Heart right ventricle (tissue), 16 donors: Measurements from ENCODE around the gene USE1. TPM values are rescaled to one million over a fixed set of nuclear protein-coding genes. Genes with fewer than 3 reads are reported as not detected.

Source experiments
- ATAC-seq, 8 donors: fragments of 200-7000 bp; cut with Tn5 transposase; one replicate each; pipeline ENCODE4 v1.9.1; 2020; ENCODE audit warnings: mild to moderate bottlenecking in 8 of 8, moderate library complexity in 8 of 8, moderate number of reproducible peaks in 1 of 8
- DNase-seq, 2 donors: peaks; one replicate each; pipeline ENCODE4 v3.0.0-alpha.2; 2020
- H3K27ac ChIP-seq, 10 donors: fragments of 200-600 bp; sonication (generic) in 2 of 10; one replicate each; pipeline versions ENCODE4 v1.5.0 to v1.8.0; 2020 to 2022; ENCODE audit warnings: mild to moderate bottlenecking in 3 of 10
- H3K27me3 ChIP-seq, 7 donors: fragments of 200-600 bp; one replicate each; pipeline ENCODE4 v1.8.0; 2021 to 2022; ENCODE audit warnings: mild to moderate bottlenecking in 2 of 7
- H3K36me3 ChIP-seq, 9 donors: fragments of 200-600 bp; sonication (generic) in 1 of 9; one replicate each; pipeline versions ENCODE4 v1.5.0 to v1.8.0; 2020 to 2022; ENCODE audit warnings: mild to moderate bottlenecking in 2 of 9
- H3K4me1 ChIP-seq, 9 donors: fragments of 200-600 bp; sonication (generic) in 1 of 9; one replicate each; pipeline versions ENCODE4 v1.5.0 to v1.8.0; 2020 to 2022; ENCODE audit warnings: mild to moderate bottlenecking in 4 of 9
- H3K4me3 ChIP-seq, 10 donors: fragments of 200-600 bp; sonication (generic) in 2 of 10; one replicate each; pipeline versions ENCODE4 v1.5.0 to v1.8.0; 2020 to 2022; ENCODE audit warnings: mild to moderate bottlenecking in 7 of 10, moderate library complexity in 2 of 10
- H3K9me3 ChIP-seq, 11 donors: fragments of 200-600 bp in 10 of 11; sonication (generic) in 2 of 11; one replicate each; pipeline versions ENCODE4 v1.5.0 to v1.8.0; 2013 to 2022; ENCODE audit warnings: mild to moderate bottlenecking in 2 of 11, control low read depth in 1 of 11, moderate library complexity in 1 of 11
- WGBS, 2 donors: extraction: QIAGEN DNeasy Blood & Tissue Kit; methylation state at CpG; one replicate each; pipeline ENCODE4 v1.1.7; 2013; ENCODE audit warnings: inconsistent platforms in 1 of 2; 5-methylcytosine and 5-hydroxymethylcytosine counted together
- intact Hi-C, 10 donors: fragments of 100-400 bp; cut with DNase I; formaldehyde crosslinking; loops; one replicate each; pipeline versions ENCODE4 v1.11.1 to v1.14.2; 2022
- polyA plus RNA-seq, 2 donors: library from polyadenylated mRNA; stranded (reverse); fragments of 200-250 nt; gene quantifications; one replicate each; pipeline ENCODE4 v1.2.3, GENCODE V29; 2013
- total RNA-seq, 10 donors: library from RNA; stranded (reverse); fragmentation: NEBNext Ultra II Directional in 3 of 10; extraction: Animal tissue kit (Norgen Biotek cat#: 25700) in 3 of 10; gene quantifications; one replicate each; pipeline versions ENCODE4 v1.2.1 to v1.2.4, GENCODE V29; 2021 to 2023
- TF ChIP-seq, protein P1 (sequence below), 9 donors: fragments of 200-600 bp; sonication (generic) in 2 of 9; IDR thresholded peaks; one replicate each; pipeline versions ENCODE4 v1.5.0 to v1.8.0; 2021 to 2022; ENCODE audit warnings: antibody characterized with exemption in 9 of 9, mild to moderate bottlenecking in 5 of 9, moderate library complexity in 1 of 9
- donor health status: Arrhythmogenic right ventricular cardiomyopathy.
- donor health status: ischemic (EF 13 %, LVEDD 7.1; RV severe dilation, severe dysfunction).
- donor health status: healthy with polysubstance abuse.
- donor health status: DM: no; HTN: yes; CAD: no.
- donor health status: DM: no; HTN: no; CAD: no.
- donor health status: ischemic (EF 25% LVEDD 6.9; RV normal size, moderate dysfunction).
- donor health status: ischemic (EF 25% LVEDD 5.7; RV mildly dilated, moderate dysfunction).
- donor health status: healthy.
- donor health status: DM: yes; HTN: yes; CAD: no.
- donor health status: Ischemic cardiomyopathy.
- donor health status: ischemic (EF 35%, LVEDD 5.7; RV mildly dilated, moderate dysfunction).
- donor health status: nonischemic (EF 11% LVEDD 7.7; RV severe dilation, severe dysfunction).
- donor health status: DM: yes; HTN: yes; CAD: no.
- donor health status: PGD.
- donor health status: ischemic (EF 29% LVEDD 5.4; RV normal size, mild dysfunction).
- donor health status: nonischemic (EF 23%, LVEDD 6.1; RV moderate dilation, normal function).

USE1 gene
- total and polyA plus RNA-seq, 12 donors = 25.1 to 67.6 (median 30.2) TPM

DNA sequence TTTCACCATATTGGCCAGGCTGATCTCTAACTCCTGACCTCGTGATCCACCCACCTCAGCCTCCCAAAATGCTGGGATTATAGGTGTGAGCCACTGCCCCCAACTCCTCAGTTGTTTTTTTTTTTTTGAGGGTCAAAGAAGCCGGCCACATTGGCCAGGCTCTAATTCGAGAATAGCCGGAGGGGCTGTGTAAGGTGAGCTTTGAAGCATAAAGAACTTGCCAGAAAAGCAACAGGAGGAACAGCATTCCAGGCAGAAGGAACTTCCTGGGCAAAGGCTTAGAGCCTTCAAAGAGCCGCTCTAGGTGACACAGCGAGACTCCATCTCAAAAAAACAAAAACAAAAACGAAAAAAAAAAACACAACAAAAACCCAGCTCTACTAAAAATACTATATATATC lies 50.9 kb downstream of the USE1 start:
- ATAC-seq (no peak), DNase-seq (no peak)
- H3K27ac ChIP-seq = peak overlapping the region in 7 of 10 donors; percentile 2 to 96 (median 84)
- TF ChIP-seq, protein P1, sequence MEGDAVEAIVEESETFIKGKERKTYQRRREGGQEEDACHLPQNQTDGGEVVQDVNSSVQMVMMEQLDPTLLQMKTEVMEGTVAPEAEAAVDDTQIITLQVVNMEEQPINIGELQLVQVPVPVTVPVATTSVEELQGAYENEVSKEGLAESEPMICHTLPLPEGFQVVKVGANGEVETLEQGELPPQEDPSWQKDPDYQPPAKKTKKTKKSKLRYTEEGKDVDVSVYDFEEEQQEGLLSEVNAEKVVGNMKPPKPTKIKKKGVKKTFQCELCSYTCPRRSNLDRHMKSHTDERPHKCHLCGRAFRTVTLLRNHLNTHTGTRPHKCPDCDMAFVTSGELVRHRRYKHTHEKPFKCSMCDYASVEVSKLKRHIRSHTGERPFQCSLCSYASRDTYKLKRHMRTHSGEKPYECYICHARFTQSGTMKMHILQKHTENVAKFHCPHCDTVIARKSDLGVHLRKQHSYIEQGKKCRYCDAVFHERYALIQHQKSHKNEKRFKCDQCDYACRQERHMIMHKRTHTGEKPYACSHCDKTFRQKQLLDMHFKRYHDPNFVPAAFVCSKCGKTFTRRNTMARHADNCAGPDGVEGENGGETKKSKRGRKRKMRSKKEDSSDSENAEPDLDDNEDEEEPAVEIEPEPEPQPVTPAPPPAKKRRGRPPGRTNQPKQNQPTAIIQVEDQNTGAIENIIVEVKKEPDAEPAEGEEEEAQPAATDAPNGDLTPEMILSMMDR (IDR thresholded peaks at IDR 0.05) = no peak
- peaks cover 0 to 25% (median 12%) of the 10 kb centered on the region in 9 donors for H3K36me3 ChIP-seq
- peaks cover 2 to 46% (median 20%) of the 10 kb centered on the region in 9 donors for H3K4me1 ChIP-seq
- 94 to 95% methylated on average over 7 of the region's 7 CpGs for WGBS, 2 donors
- H3K27me3 ChIP-seq = no peaks in the 10 kb centered on the region
- intact Hi-C loops = no loop called here
- H3K4me3 ChIP-seq = no peak overlapping the region
- H3K9me3 ChIP-seq = no peaks in the 10 kb centered on the region

DNA sequence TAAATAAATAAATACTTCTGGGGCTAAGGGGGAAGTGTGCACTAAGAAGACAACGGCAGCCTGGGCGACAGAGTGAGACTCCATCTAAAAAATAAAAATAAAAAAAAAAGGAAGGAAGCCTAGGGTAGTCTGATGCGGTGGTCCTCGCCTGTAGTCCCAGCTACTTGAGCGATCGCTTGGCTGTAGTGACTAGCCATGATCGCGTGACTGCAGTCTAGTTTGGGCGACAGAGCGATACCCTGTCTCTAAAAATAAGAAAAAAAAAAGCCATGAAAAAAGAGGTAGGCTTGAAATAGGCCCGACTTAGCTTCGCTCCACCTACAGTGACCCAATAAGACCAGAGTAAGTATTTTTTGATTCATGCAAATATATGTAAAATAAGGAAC lies 51.4 kb downstream of the USE1 start:
- WGBS, 2 donors = 71 to 83% methylated on average over 12 of the region's 12 CpGs
- H3K4me3 ChIP-seq = peak overlapping the region in 3 of 10 donors; percentile 19 to 81 (median 77)
- TF ChIP-seq, protein P1 (IDR thresholded peaks at IDR 0.05) = no peak

DNA sequence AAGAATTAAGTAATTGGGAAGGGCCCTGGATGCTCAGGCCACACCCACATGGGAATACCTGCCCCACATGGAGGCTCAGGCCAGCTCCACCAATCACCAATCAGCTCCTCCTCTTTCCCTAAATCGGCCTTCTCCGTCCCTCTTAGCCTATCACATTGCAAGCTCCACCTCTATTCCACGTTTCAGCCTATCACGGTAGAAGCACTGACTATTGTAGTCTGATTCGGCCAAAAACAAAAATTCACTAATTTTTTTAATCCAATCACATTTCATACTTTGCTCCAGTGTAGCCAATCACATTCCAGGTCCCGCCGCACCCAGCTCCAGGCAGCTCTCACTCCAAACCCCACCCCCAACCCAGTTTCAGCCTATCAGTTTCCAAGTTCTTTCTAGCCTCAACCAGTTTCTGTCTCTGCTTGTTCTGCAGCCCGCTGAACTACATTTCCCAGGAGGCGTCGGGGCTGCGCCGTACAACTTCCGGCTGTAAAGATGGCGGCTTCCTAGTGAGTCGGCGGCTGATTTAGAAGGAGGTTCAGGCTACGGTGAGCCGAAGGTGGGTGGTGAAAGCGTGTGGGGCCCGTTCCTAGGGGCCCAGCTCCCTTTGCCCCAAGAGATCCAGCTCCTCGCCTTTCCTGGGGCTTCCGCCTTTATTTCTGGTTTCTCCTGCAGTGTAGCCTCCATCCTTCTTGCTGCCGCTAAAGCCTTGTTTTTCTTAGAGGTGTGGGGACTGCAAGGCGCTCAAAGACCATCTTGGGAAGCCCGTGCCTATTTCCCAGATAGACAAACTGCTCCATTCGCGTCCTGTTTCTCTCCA lies 52.0 kb downstream of the USE1 start, which contains the start of gene BABAM1:
Gene BABAM1, plus strand, starts transcription at position 469 of the 814 bp plus-strand sequence. CDS start 1,364 bp downstream, outside the sequence.
- H3K9me3 ChIP-seq = no peaks in the 10 kb centered on the region
- peaks cover 2 to 36% (median 20%) of the 10 kb centered on the region in 9 donors for H3K4me1 ChIP-seq
- H3K27me3 ChIP-seq = no peaks in the 10 kb centered on the region
- intact Hi-C loops = no loop called here
- DNase-seq = peak; percentile 87 to 99
- 0 to 1% methylated on average over 27 of the region's 27 CpGs for WGBS, 2 donors
- H3K4me3 ChIP-seq = peak within 1 kb of the TSS; percentile 56 to 97 (median 80)
- peak within 1 kb of the TSS; percentile 18 to 96 (median 82) for H3K27ac ChIP-seq
- peaks cover 0 to 36% (median 20%) of the 10 kb centered on the region in 9 donors for H3K36me3 ChIP-seq
- peak; percentile 95 to 97 (median 96) for ATAC-seq
- TF ChIP-seq, protein P1 (IDR thresholded peaks at IDR 0.05) = no peak

More for the DNA sequence above, 51.4 kb downstream of the USE1 start:
- Histone ChIP-seq H3K9me3 (no peaks in the 10 kb centered on the region), H3K36me3 (peaks cover 0 to 30% (median 17%) of the 10 kb centered on the region in 9 donors), H3K27me3 (no peaks in the 10 kb centered on the region), H3K4me1 (peaks cover 2 to 42% (median 20%) of the 10 kb centered on the region in 9 donors), H3K27ac (peak overlapping the region in 8 of 10 donors; percentile 3 to 96 (median 78))
- DNase-seq (no peak), ATAC-seq (no peak)
- intact Hi-C loops = no loop called here

DNA sequence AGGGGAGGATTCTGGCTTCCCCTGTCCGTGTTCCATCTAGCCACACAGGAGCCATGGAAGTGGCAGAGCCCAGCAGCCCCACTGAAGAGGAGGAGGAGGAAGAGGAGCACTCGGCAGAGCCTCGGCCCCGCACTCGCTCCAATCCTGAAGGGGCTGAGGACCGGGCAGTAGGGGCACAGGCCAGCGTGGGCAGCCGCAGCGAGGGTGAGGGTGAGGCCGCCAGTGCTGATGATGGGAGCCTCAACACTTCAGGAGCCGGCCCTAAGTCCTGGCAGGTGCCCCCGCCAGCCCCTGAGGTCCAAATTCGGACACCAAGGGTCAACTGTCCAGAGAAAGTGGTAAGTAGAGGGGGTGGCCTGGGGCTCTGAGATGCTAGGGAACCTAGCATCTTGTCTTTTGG lies 53.6 kb downstream of the USE1 start:
- Histone ChIP-seq H3K9me3 (no peaks in the 10 kb centered on the region), H3K4me1 (peaks cover 2 to 31% (median 19%) of the 10 kb centered on the region in 9 donors), H3K27me3 (no peaks in the 10 kb centered on the region), H3K27ac (no peak overlapping the region), H3K4me3 (no peak overlapping the region), H3K36me3 (peaks cover 0 to 52% (median 27%) of the 10 kb centered on the region in 9 donors)
- DNase-seq = no peak
- ATAC-seq = no peak
- TF ChIP-seq, protein P1 (IDR thresholded peaks at IDR 0.05) = no peak
- WGBS, 2 donors = 94 to 95% methylated on average over 13 of the region's 13 CpGs
- intact Hi-C loops = no loop called here

Other genes starting within 250 kb of the USE1 start
- gene CPAMD8, start 188.5 kb upstream of the USE1 start, total RNA-seq = 10 to 100 TPM in 6 of 10 donors, 1 to 10 TPM in 4; 4.8 to 30.4 (median 10.5) TPM
- gene CPAMD8, start 188.5 kb upstream of the USE1 start, polyA plus RNA-seq = 10 to 100 TPM; 11.0 to 77.9 TPM
- 1 to 10 TPM; 2.0 to 9.1 (median 4.7) TPM for gene HAUS8, start 139.9 kb upstream of the USE1 start, total RNA-seq
- gene HAUS8, start 139.9 kb upstream of the USE1 start, polyA plus RNA-seq = 10 to 100 TPM in 1 of 2 donors, 1 to 10 TPM in 1; 4.4 to 10.2 TPM
- gene MYO9B, start 139.6 kb upstream of the USE1 start, total RNA-seq = 10 to 100 TPM; 19.9 to 55.0 (median 27.5) TPM
- gene MYO9B, start 139.6 kb upstream of the USE1 start, polyA plus RNA-seq = 10 to 100 TPM; 27.9 to 55.2 TPM
- 10 to 100 TPM in 9 of 10 donors, 1 to 10 TPM in 1; 7.2 to 38.6 (median 15.0) TPM for gene OCEL1, start 10.9 kb downstream of the USE1 start, total RNA-seq
- 10 to 100 TPM; 14.3 to 47.4 TPM for gene OCEL1, start 10.9 kb downstream of the USE1 start, polyA plus RNA-seq
- 10 to 100 TPM; 34.5 to 79.7 (median 42.2) TPM for gene NR2F6, start 30.6 kb downstream of the USE1 start, total RNA-seq
- gene NR2F6, start 30.6 kb downstream of the USE1 start, polyA plus RNA-seq = 10 to 100 TPM; 32.0 to 46.1 TPM
- gene USHBP1, start 49.4 kb downstream of the USE1 start, total RNA-seq = 10 to 100 TPM in 1 of 10 donors, 1 to 10 TPM in 9; 3.4 to 10.7 (median 6.6) TPM
- 10 to 100 TPM; 11.5 to 30.9 TPM for gene USHBP1, start 49.4 kb downstream of the USE1 start, polyA plus RNA-seq
- 10 to 100 TPM; 64.5 to 83.4 (median 74.4) TPM for gene BABAM1, start 52.1 kb downstream of the USE1 start, total RNA-seq
- gene BABAM1, start 52.1 kb downstream of the USE1 start, polyA plus RNA-seq = 10 to 100 TPM; 68.9 to 88.2 TPM
- gene ANKLE1, start 66.5 kb downstream of the USE1 start, total RNA-seq = under 1 TPM in 8 of 10 donors, not detected in 2; 0.09 to 0.85 (median 0.22) TPM
- under 1 TPM; 0.15 to 0.20 TPM for gene ANKLE1, start 66.5 kb downstream of the USE1 start, polyA plus RNA-seq
- 10 to 100 TPM in 2 of 10 donors, 1 to 10 TPM in 8; 6.0 to 16.9 (median 7.9) TPM for gene ABHD8, start 88.1 kb downstream of the USE1 start, total RNA-seq
- gene ABHD8, start 88.1 kb downstream of the USE1 start, polyA plus RNA-seq = 10 to 100 TPM in 1 of 2 donors, 1 to 10 TPM in 1; 8.7 to 16.6 TPM
- 100 to 1,000 TPM; 122 to 259 (median 151) TPM for gene MRPL34, start 90.5 kb downstream of the USE1 start, total RNA-seq
- 100 to 1,000 TPM; 157 to 301 TPM for gene MRPL34, start 90.5 kb downstream of the USE1 start, polyA plus RNA-seq
- 10 to 100 TPM; 24.0 to 39.7 (median 34.7) TPM for gene DDA1, start 94.2 kb downstream of the USE1 start, total RNA-seq
- gene DDA1, start 94.2 kb downstream of the USE1 start, polyA plus RNA-seq = 10 to 100 TPM; 20.4 to 85.7 TPM
- 10 to 100 TPM in 3 of 10 donors, 1 to 10 TPM in 7; 6.2 to 11.7 (median 8.0) TPM for gene ANO8, start 119.5 kb downstream of the USE1 start, total RNA-seq
- 10 to 100 TPM in 1 of 2 donors, 1 to 10 TPM in 1; 3.3 to 14.6 TPM for gene ANO8, start 119.5 kb downstream of the USE1 start, polyA plus RNA-seq
- gene GTPBP3, start 122.2 kb downstream of the USE1 start, total RNA-seq = 10 to 100 TPM in 4 of 10 donors, 1 to 10 TPM in 6; 8.0 to 12.4 (median 9.8) TPM
- 10 to 100 TPM in 1 of 2 donors, 1 to 10 TPM in 1; 8.9 to 12.8 TPM for gene GTPBP3, start 122.2 kb downstream of the USE1 start, polyA plus RNA-seq
- gene PLVAP, start 162.0 kb downstream of the USE1 start, total RNA-seq = 10 to 100 TPM in 9 of 10 donors, 1 to 10 TPM in 1; 7.5 to 56.0 (median 22.1) TPM
- 10 to 100 TPM; 69.1 to 74.9 TPM for gene PLVAP, start 162.0 kb downstream of the USE1 start, polyA plus RNA-seq
- gene CCDC194, start 178.8 kb downstream of the USE1 start, total RNA-seq = under 1 TPM in 3 of 10 donors, not detected in 7; 0.44 to 0.51 (median 0.50) TPM
- 1 to 10 TPM in 1 of 2 donors, not detected in 1; 1.0 TPM for gene CCDC194, start 178.8 kb downstream of the USE1 start, polyA plus RNA-seq
- gene BST2, start 190.3 kb downstream of the USE1 start, total RNA-seq = 10 to 100 TPM; 22.7 to 73.5 (median 37.0) TPM
- 10 to 100 TPM; 32.0 to 75.4 TPM for gene BST2, start 190.3 kb downstream of the USE1 start, polyA plus RNA-seq
- 10 to 100 TPM; 11.7 to 26.8 (median 13.4) TPM for gene MVB12A, start 204.7 kb downstream of the USE1 start, total RNA-seq
- 10 to 100 TPM; 38.6 to 50.0 TPM for gene MVB12A, start 204.7 kb downstream of the USE1 start, polyA plus RNA-seq
- gene TMEM221, start 233.3 kb downstream of the USE1 start, total RNA-seq = under 1 TPM in 2 of 10 donors, not detected in 8; 0.12 to 0.20 TPM
- gene TMEM221, start 233.3 kb downstream of the USE1 start, polyA plus RNA-seq = under 1 TPM in 1 of 2 donors, not detected in 1; 0.03 TPM
- gene NXNL1, start 245.6 kb downstream of the USE1 start, total RNA-seq = under 1 TPM in 4 of 10 donors, not detected in 6; 0.42 to 0.80 (median 0.55) TPM
- gene NXNL1, start 245.6 kb downstream of the USE1 start, polyA plus RNA-seq = 1 to 10 TPM in 1 of 2 donors, not detected in 1; 1.1 TPM